K562 (cell line): ENCODE data around the gene PKD1. TPM values are rescaled to one million over a fixed set of nuclear protein-coding genes. Genes with fewer than 3 reads are reported as not detected.
A peak's percentile ranks its signal among the peaks of the same experiment; 100 is the strongest.

Experiments used
- ATAC-seq: fragments of 200-7000 bp; cut with Tn5 transposase; 3 replicates; pipeline ENCODE4 v1.9.1; 2020; ENCODE audit warnings: moderate library complexity
- BruUV-seq: library from RNA; stranded (reverse); fragments of 400-500 nt; replicated peaks from 2 replicates; lab custom pipeline; 2021; lab: Mats Ljungman, UMichigan
- CTCF ChIA-PET: fragments of 300-600 bp; formaldehyde crosslinking; extraction: SDS; loops from one replicate; lab custom pipeline; 2021; ENCODE audit warnings: low intra/inter-chr PET ratio; lab: Yijun Ruan, JAX
- POLR2A ChIA-PET: fragments of 300-600, 350-650 bp; sonication (Branson Sonifier 250); formaldehyde crosslinking; extraction: SDS; loops from one replicate; lab custom pipeline; 2021; ENCODE audit warnings: antibody characterized with exemption, inconsistent platforms; lab: Yijun Ruan, JAX
- DNase-seq, 4 experiments: peaks; one replicate each; pipeline versions ENCODE4 v3.0.0 to v3.0.0-alpha.2; 2011 to 2018; ENCODE audit warnings: low spot score in 3 of 4, mixed read lengths in 3 of 4; ENCODE audit errors: extremely low read depth in 1 of 4
- FAIRE-seq: peaks from 2 replicates; lab custom pipeline; 2011; peaks lifted over from hg19 to GRCh38; lab: Jason Lieb, UNC
- H2AFZ ChIP-seq: 2 replicates; pipeline ENCODE4 v1.6.0; 2011; ENCODE audit warnings: low read depth, low read length, control low read depth, inconsistent platforms
- H3K27ac ChIP-seq: fragments of 200-600 bp; 3 replicates; pipeline ENCODE4 v1.8.0; 2011; ENCODE audit warnings: low read depth, mild to moderate bottlenecking, control low read depth, inconsistent platforms, low read length, moderate library complexity, mixed read lengths; ENCODE audit errors: extremely low read depth
- H3K27me3 ChIP-seq, 2 experiments: fragments of 300-600 bp in 1 of 2; 2 replicates in 1 of 2; 3 replicates in 1 of 2; pipeline versions ENCODE4 v1.6.0 to v1.8.0; 2011; ENCODE audit warnings: inconsistent platforms in 2 of 2, low read length in 2 of 2, mild to moderate bottlenecking in 1 of 2, mixed read lengths in 1 of 2, moderate library complexity in 1 of 2; ENCODE audit not compliant: control insufficient read depth in 2 of 2, insufficient read depth in 2 of 2
- H3K36me3 ChIP-seq: fragments of 300-600 bp; 3 replicates; pipeline ENCODE4 v1.8.0; 2011; ENCODE audit warnings: mild to moderate bottlenecking, low read length, inconsistent platforms; ENCODE audit not compliant: control insufficient read depth, insufficient read depth
- H3K4me1 ChIP-seq, 2 experiments: fragments of 200-600 bp in 1 of 2; replicated peaks in 1 of 2; 2 replicates in 1 of 2; 3 replicates in 1 of 2; pipeline versions ENCODE4 v1.5.1 to v1.8.0; 2011; ENCODE audit warnings: inconsistent platforms in 2 of 2, low read length in 2 of 2, mild to moderate bottlenecking in 1 of 2, mixed read lengths in 1 of 2, moderate library complexity in 1 of 2; ENCODE audit not compliant: control insufficient read depth in 2 of 2, insufficient read depth in 2 of 2
- H3K4me2 ChIP-seq: 2 replicates; pipeline ENCODE4 v1.6.1; 2011; ENCODE audit warnings: low read length, control low read depth, inconsistent platforms, mixed read lengths; ENCODE audit not compliant: insufficient read depth
- H3K4me3 ChIP-seq: fragments of 200-600 bp; sonication (generic), shearing (Covaris generic); 2 replicates; pipeline ENCODE4 v1.5.1; 2016; ENCODE audit warnings: control low read depth, inconsistent platforms
- H3K79me2 ChIP-seq: fragments of 200-600 bp; 3 replicates; pipeline ENCODE4 v1.8.0; 2011; ENCODE audit warnings: low read length, inconsistent platforms; ENCODE audit not compliant: control insufficient read depth, insufficient read depth
- H3K9ac ChIP-seq, 2 experiments: 2 replicates each; pipeline versions ENCODE4 v1.6.0 to v1.6.1; 2011; ENCODE audit warnings: low read depth in 2 of 2, low read length in 2 of 2, control low read depth in 1 of 2, inconsistent platforms in 1 of 2, mild to moderate bottlenecking in 1 of 2, mixed read lengths in 1 of 2; ENCODE audit not compliant: insufficient read depth in 1 of 2
- H3K9me1 ChIP-seq: one replicate; pipeline ENCODE4 v1.6.0; 2011; ENCODE audit warnings: inconsistent platforms, mild to moderate bottlenecking, low read length, moderate library complexity; ENCODE audit not compliant: control insufficient read depth, insufficient read depth
- H3K9me3 ChIP-seq: replicated peaks from 2 replicates; pipeline ENCODE4 v1.5.1; 2011; ENCODE audit warnings: low read depth, low read length, inconsistent platforms; ENCODE audit not compliant: control insufficient read depth, insufficient read depth
- H4K20me1 ChIP-seq: replicated peaks from 2 replicates; pipeline ENCODE4 v1.6.1; 2011; ENCODE audit warnings: low read length, inconsistent platforms, mixed read lengths; ENCODE audit not compliant: control insufficient read depth, insufficient read depth
- HDGF ChIP-seq: fragments of 450-650 bp; IDR thresholded peaks from 2 replicates; pipeline ENCODE4 v1.6.1; 2016
- POLR2A ChIP-seq: fragments of 450-650 bp; conservative IDR thresholded peaks from 2 replicates; pipeline ENCODE4 v1.6.1; 2016
- SMARCB1 ChIP-seq: IDR thresholded peaks from 2 replicates; pipeline ENCODE4 v1.6.1; 2011; ENCODE audit warnings: improper control_type of control experiment, low read depth; ENCODE audit not compliant: insufficient read length
- SUPT5H ChIP-seq: fragments of 450-650 bp; IDR thresholded peaks from 2 replicates; pipeline ENCODE4 v1.6.1; 2016
- ZBTB9 ChIP-seq: fragments of 450-650 bp; formaldehyde crosslinking; IDR thresholded peaks from 2 replicates; pipeline ENCODE4 v1.4.0; 2020; ENCODE audit warnings: mild to moderate bottlenecking, moderate library complexity
- ZKSCAN1 ChIP-seq: fragments of 150-350 bp; IDR thresholded peaks from 2 replicates; pipeline ENCODE4 v1.6.1; 2016; ENCODE audit warnings: low read depth, low read length
- ZNF79 ChIP-seq: fragments of 250-450 bp; sonication (Bioruptor Pico); IDR thresholded peaks from 2 replicates; pipeline ENCODE4 v1.4.0; 2020; ENCODE audit warnings: low read depth, mild to moderate bottlenecking, moderate library complexity
- WGBS: fragments of 100-300 bp; shearing (Covaris generic); methylation state at CpG from one replicate; pipeline ENCODE4 v1.1.6; 2016; ENCODE audit warnings: low coverage, mixed read lengths; ENCODE audit not compliant: insufficient coverage; ENCODE audit errors: missing lambda C conversion rate; 5-methylcytosine and 5-hydroxymethylcytosine counted together
- in situ Hi-C: fragments of 300-500 bp; cut with MboI; formaldehyde crosslinking; loops from 4 replicates; pipeline ENCODE4 v1.15.0; 2018; ENCODE audit warnings: inconsistent platforms, mixed read lengths
- intact Hi-C: fragments of 100-400 bp; cut with micrococcal nuclease; formaldehyde crosslinking; loops from 2 replicates; pipeline ENCODE4 v1.14.2; 2022
- polyA plus RNA-seq, 8 experiments: library from polyadenylated mRNA; depleted of rRNA in 4 of 8; stranded (reverse) in 5 of 8; unstranded in 3 of 8; fragments of >200 nt; fragmentation: Nextera tagmentation in 2 of 8; fragmentation: Illumina TruSeq in 1 of 8; extraction: Ambion mirVana in 2 of 8; extraction: Trizol in 1 of 8; gene quantifications; 2 replicates each; pipeline versions ENCODE4 v1.2.1 to v1.2.3, GENCODE V29; 2011 to 2014; ENCODE audit warnings: inconsistent platforms in 1 of 8, missing spikeins in 1 of 8
- total RNA-seq, 7 experiments: library from RNA; depleted of rRNA in 6 of 7; stranded (reverse); fragments of >200 nt in 6 of 7; fragmentation: Illumina TruSeq in 2 of 7; extraction: Trizol in 2 of 7; gene quantifications; 2 replicates each; pipeline versions ENCODE4 v1.2.1 to v1.2.3, GENCODE V29; 2011 to 2021; ENCODE audit warnings: low replicate concordance in 1 of 7
- TF ChIP-seq, protein P1 (sequence below): fragments of 200-400 bp; formaldehyde crosslinking; IDR thresholded peaks from 2 replicates; pipeline ENCODE4 v1.6.1; 2017; ENCODE audit warnings: mild to moderate bottlenecking, low read depth, low read length, moderate library complexity
- TF ChIP-seq, protein P2 (sequence below): fragments of 450-650 bp; IDR thresholded peaks from 2 replicates; pipeline ENCODE4 v1.6.1; 2016; ENCODE audit warnings: antibody characterized with exemption

Gene PKD1
- total and polyA plus RNA-seq, 9 of the 15 experiments (the other 6 are each of a cell fraction or from before 2014, with no cell fraction given), result 0.23 to 93.5 (median 12.6) TPM

DNA sequence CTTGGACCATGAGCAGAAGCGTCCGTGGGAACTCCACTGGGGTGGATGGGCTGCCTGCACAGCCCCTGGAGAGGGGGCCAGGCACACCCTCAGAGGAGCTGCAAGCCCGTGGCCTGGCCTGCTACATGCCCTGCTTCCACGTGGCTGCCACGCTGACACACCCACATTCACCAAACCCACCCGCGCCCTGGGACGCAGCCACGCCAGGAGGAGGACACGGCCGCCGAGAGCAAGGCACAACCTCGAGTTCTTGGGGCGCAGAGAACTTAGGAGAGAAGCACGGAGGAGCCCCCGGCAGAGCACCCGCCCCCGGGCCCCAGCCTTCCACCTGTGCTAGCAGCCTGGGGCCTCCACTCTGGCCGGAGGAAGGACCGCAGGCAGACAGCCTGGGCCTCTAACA, 41.9 kb upstream of the PKD1 start:
- POLR2A ChIA-PET, result interaction anchor here (0.6 to 1.1 kb wide), 4 partner anchors 10 to 1139 kb away, joined by 3 to 7 read pairs (median 4); partner anchors contain the start of gene TRAF7
- no peak overlapping the region; a peak in 1 of 4 replicates for H3K9ac ChIP-seq
- H3K4me3 ChIP-seq, result no peak overlapping the region
- no peak overlapping the region for H3K27ac ChIP-seq
- H2AFZ ChIP-seq, result no peak overlapping the region
- H3K4me2 ChIP-seq, result no peak overlapping the region
- FAIRE-seq (no peak), ATAC-seq (no peak), DNase-seq (no peak)
- WGBS, result 98% methylated on average over 16 of the region's 20 CpGs
- in situ Hi-C loops, result no loop called here
- H3K79me2 ChIP-seq, result no peaks in the 10 kb centered on the region
- TF ChIP-seq, protein P1, sequence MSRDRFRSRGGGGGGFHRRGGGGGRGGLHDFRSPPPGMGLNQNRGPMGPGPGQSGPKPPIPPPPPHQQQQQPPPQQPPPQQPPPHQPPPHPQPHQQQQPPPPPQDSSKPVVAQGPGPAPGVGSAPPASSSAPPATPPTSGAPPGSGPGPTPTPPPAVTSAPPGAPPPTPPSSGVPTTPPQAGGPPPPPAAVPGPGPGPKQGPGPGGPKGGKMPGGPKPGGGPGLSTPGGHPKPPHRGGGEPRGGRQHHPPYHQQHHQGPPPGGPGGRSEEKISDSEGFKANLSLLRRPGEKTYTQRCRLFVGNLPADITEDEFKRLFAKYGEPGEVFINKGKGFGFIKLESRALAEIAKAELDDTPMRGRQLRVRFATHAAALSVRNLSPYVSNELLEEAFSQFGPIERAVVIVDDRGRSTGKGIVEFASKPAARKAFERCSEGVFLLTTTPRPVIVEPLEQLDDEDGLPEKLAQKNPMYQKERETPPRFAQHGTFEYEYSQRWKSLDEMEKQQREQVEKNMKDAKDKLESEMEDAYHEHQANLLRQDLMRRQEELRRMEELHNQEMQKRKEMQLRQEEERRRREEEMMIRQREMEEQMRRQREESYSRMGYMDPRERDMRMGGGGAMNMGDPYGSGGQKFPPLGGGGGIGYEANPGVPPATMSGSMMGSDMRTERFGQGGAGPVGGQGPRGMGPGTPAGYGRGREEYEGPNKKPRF, result no peak
- no peak for TF ChIP-seq HDGF
- TF ChIP-seq, protein P2, sequence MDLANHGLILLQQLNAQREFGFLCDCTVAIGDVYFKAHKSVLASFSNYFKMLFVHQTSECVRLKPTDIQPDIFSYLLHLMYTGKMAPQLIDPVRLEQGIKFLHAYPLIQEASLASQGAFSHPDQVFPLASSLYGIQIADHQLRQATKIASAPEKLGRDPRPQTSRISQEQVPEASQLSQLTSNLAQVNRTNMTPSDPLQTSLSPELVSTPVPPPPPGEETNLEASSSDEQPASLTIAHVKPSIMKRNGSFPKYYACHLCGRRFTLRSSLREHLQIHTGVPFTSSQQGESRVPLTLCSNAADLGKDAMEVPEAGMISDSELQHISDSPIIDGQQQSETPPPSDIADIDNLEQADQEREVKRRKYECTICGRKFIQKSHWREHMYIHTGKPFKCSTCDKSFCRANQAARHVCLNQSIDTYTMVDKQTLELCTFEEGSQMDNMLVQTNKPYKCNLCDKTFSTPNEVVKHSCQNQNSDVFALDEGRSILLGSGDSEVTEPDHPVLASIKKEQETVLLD, result no peak
- TF ChIP-seq ZNF79, result no peak
- TF ChIP-seq SUPT5H, result peak; percentile 56
- 0 out of 2 replicates have a peak, but pooled peaks have one; percentile 38 for TF ChIP-seq ZBTB9 (CRISPR knock-in tag)
- no peak for TF ChIP-seq SMARCB1
- TF ChIP-seq POLR2A, result peak; percentile 38; the same call in 1 of the 2 replicates
- no peak for TF ChIP-seq ZKSCAN1
- no peaks in the 10 kb centered on the region for H3K9me1 ChIP-seq
- peaks cover 2 to 78% of the 10 kb centered on the region in 2 experiments; a peak in 3 of 5 replicates for H3K4me1 ChIP-seq
- H3K27me3 ChIP-seq, result no peaks in the 10 kb centered on the region
- H3K9me3 ChIP-seq, result no peaks in the 10 kb centered on the region
- intact Hi-C loops, result no loop called here
- TSS peak; percentile 85 for BruUV-seq
- no peaks in the 10 kb centered on the region; the same call in 1 of the 2 replicates for H4K20me1 ChIP-seq
- peaks cover 49% of the 10 kb centered on the region; the same call in 1 of the 3 replicates for H3K36me3 ChIP-seq
- CTCF ChIA-PET, result no interaction called here
